HCT116 (cell line): ENCODE measurements around the gene RAPH1. TPM values are rescaled to one million over a fixed set of nuclear protein-coding genes. Genes with fewer than 3 reads are reported as not detected.

ENCODE experiments used
- ATAC-seq: fragments of 200-7000 bp; cut with Tn5 transposase; 2 replicates; pipeline ENCODE4 v1.9.1; 2020; ENCODE audit warnings: mild to moderate bottlenecking, moderate library complexity
- BruUV-seq: library from RNA; stranded (reverse); fragments of 400-500 nt; replicated peaks from 2 replicates; lab custom pipeline; 2021; lab: Mats Ljungman, UMichigan
- CTCF ChIA-PET: fragments of 300-600 bp; sonication (Branson Sonifier 250); formaldehyde crosslinking; loops from one replicate; lab custom pipeline; 2021; ENCODE audit warnings: antibody characterized with exemption; lab: Charles Lee
- POLR2A ChIA-PET: fragments of 300-600, 350-600 bp; sonication (Branson Sonifier 250); formaldehyde crosslinking; loops from one replicate; lab custom pipeline; 2021; ENCODE audit warnings: antibody characterized with exemption; lab: Charles Lee
- RAD21 ChIA-PET, 2 experiments: fragments of 300-600 bp; sonication (Branson Sonifier 250); formaldehyde crosslinking; loops; one replicate each; lab custom pipeline; 2023; ENCODE audit warnings: low total read pairs in 2 of 2; ENCODE audit not compliant: uncharacterized antibody in 2 of 2, unreplicated experiment in 2 of 2, low non-redundant PET in 1 of 2; lab: Charles Lee
- DNase-seq: peaks from one replicate; pipeline ENCODE4 v3.0.0-alpha.2; 2010; ENCODE audit warnings: low read depth, low spot score
- H2AFZ ChIP-seq: fragments of 200-600 bp; shearing (Covaris generic), sonication (generic); 2 replicates; pipeline ENCODE4 v1.6.1; 2017; ENCODE audit warnings: low read depth, mixed run types, mixed read lengths, antibody characterized with exemption, low read length; ENCODE audit not compliant: poor library complexity, severe bottlenecking
- H3K27ac ChIP-seq: 2 replicates; pipeline ENCODE4 v1.5.1; 2012; ENCODE audit warnings: low read depth, low read length
- H3K27me3 ChIP-seq: fragments of 200-600 bp; sonication (generic); 2 replicates; pipeline ENCODE4 v1.6.1; 2016; ENCODE audit warnings: mixed run types, low read length, mixed read lengths; ENCODE audit not compliant: insufficient read depth
- H3K36me3 ChIP-seq, 2 experiments: fragments of 200-500 bp in 1 of 2; fragments of 200-600 bp in 1 of 2; sonication (Bioruptor generic) in 1 of 2; sonication (generic) in 1 of 2; 2 replicates each; pipeline versions ENCODE4 v1.5.1 to v1.6.1; 2014 to 2016; ENCODE audit warnings: low read length in 2 of 2, inconsistent platforms in 1 of 2, mixed read lengths in 1 of 2, mixed run types in 1 of 2; ENCODE audit not compliant: insufficient read depth in 2 of 2, control insufficient read depth in 1 of 2
- H3K4me1 ChIP-seq, 2 experiments: fragments of 200-600 bp in 1 of 2; sonication (generic) in 1 of 2; 2 replicates each; pipeline versions ENCODE4 v1.5.1 to v1.6.1; 2012 to 2017; ENCODE audit warnings: low read length in 2 of 2, inconsistent platforms in 1 of 2, mild to moderate bottlenecking in 1 of 2, mixed read lengths in 1 of 2, mixed run types in 1 of 2, moderate library complexity in 1 of 2; ENCODE audit not compliant: insufficient read depth in 2 of 2, control insufficient read depth in 1 of 2
- H3K4me2 ChIP-seq: fragments of 200-600 bp; sonication (generic); 2 replicates; pipeline ENCODE4 v1.6.1; 2017; ENCODE audit warnings: mixed run types, low read length, mixed read lengths
- H3K4me3 ChIP-seq, 2 experiments: fragments of 200-600 bp in 1 of 2; sonication (generic) in 1 of 2; replicated peaks in 1 of 2; 2 replicates each; pipeline ENCODE4 v1.5.1; 2011 to 2016; ENCODE audit warnings: low read length in 2 of 2, control low read depth in 1 of 2, low read depth in 1 of 2, mild to moderate bottlenecking in 1 of 2, mixed read lengths in 1 of 2, mixed run types in 1 of 2
- H3K79me2 ChIP-seq: fragments of 200-600 bp; sonication (generic); 2 replicates; pipeline ENCODE4 v1.6.1; 2017; ENCODE audit warnings: mild to moderate bottlenecking, mixed run types, low read length, moderate library complexity, mixed read lengths; ENCODE audit not compliant: insufficient read depth
- H3K9ac ChIP-seq: fragments of 200-600 bp; sonication (generic); 2 replicates; pipeline ENCODE4 v1.6.1; 2016; ENCODE audit warnings: low read length, mixed read lengths
- H3K9me2 ChIP-seq: fragments of 200-600 bp; sonication (generic), shearing (Covaris generic); 2 replicates; pipeline ENCODE4 v1.6.1; 2017; ENCODE audit warnings: mixed run types, mild to moderate bottlenecking, moderate library complexity; ENCODE audit not compliant: insufficient read depth
- H3K9me3 ChIP-seq, 2 experiments: fragments of 200-500 bp in 1 of 2; fragments of 200-600 bp in 1 of 2; sonication (Bioruptor generic) in 1 of 2; sonication (generic) in 1 of 2; 2 replicates each; pipeline ENCODE4 v1.6.1; 2014 to 2017; ENCODE audit warnings: low read length in 2 of 2, mixed read lengths in 2 of 2, inconsistent platforms in 1 of 2, low read depth in 1 of 2, mild to moderate bottlenecking in 1 of 2, mixed run types in 1 of 2, moderate library complexity in 1 of 2; ENCODE audit not compliant: control insufficient read depth in 1 of 2, insufficient read depth in 1 of 2
- H4K20me1 ChIP-seq: fragments of 200-600 bp; sonication (generic), shearing (Covaris generic); 2 replicates; pipeline ENCODE4 v1.6.1; 2017; ENCODE audit warnings: mixed run types, mild to moderate bottlenecking, moderate library complexity; ENCODE audit not compliant: insufficient read depth
- CBX3 ChIP-seq: IDR thresholded peaks from 2 replicates; pipeline ENCODE4 v1.6.1; 2012; ENCODE audit warnings: low read depth
- CEBPB ChIP-seq: IDR thresholded peaks from 2 replicates; pipeline ENCODE4 v1.6.1; 2012; ENCODE audit warnings: low read depth
- EGR1 ChIP-seq: IDR thresholded peaks from 2 replicates; pipeline ENCODE4 v1.6.1; 2012; ENCODE audit warnings: low read depth
- ELF1 ChIP-seq: IDR thresholded peaks from 2 replicates; pipeline ENCODE4 v1.6.1; 2012; ENCODE audit warnings: low read depth, borderline replicate concordance
- EZH2 ChIP-seq: fragments of 200-600 bp; sonication (generic); IDR thresholded peaks from 2 replicates; pipeline ENCODE4 v1.6.1; 2017; ENCODE audit warnings: antibody characterized with exemption, mixed run types
- EZH2phosphoT487 ChIP-seq: fragments of 200-600 bp; IDR thresholded peaks from 2 replicates; pipeline ENCODE4 v1.6.1; 2018; ENCODE audit warnings: antibody characterized with exemption, borderline replicate concordance
- FOSL1 ChIP-seq: IDR thresholded peaks from 2 replicates; pipeline ENCODE4 v1.6.1; 2012; ENCODE audit warnings: low read depth
- JUND ChIP-seq: IDR thresholded peaks from 2 replicates; pipeline ENCODE4 v1.6.1; 2012
- POLR2AphosphoS5 ChIP-seq: IDR thresholded peaks from 2 replicates; pipeline ENCODE4 v1.6.1; 2011; ENCODE audit warnings: mild to moderate bottlenecking, low read depth, low read length, moderate library complexity
- SIN3A ChIP-seq: IDR thresholded peaks from 2 replicates; pipeline ENCODE4 v1.6.1; 2012; ENCODE audit warnings: low read depth
- SP1 ChIP-seq: IDR thresholded peaks from 2 replicates; pipeline ENCODE4 v1.6.1; 2012; ENCODE audit warnings: low read depth
- SRF ChIP-seq: IDR thresholded peaks from 2 replicates; pipeline ENCODE4 v1.6.1; 2012; ENCODE audit warnings: low read depth
- TCF7L2 ChIP-seq: IDR thresholded peaks from 2 replicates; pipeline ENCODE4 v1.7.0; 2011; ENCODE audit warnings: borderline replicate concordance, inconsistent platforms; ENCODE audit not compliant: insufficient read depth, insufficient read length; ENCODE audit errors: extremely low read depth
- YY1 ChIP-seq: IDR thresholded peaks from 2 replicates; pipeline ENCODE4 v1.6.1; 2011; ENCODE audit warnings: low read length, low read depth, moderate library complexity, mild to moderate bottlenecking; ENCODE audit not compliant: insufficient replicate concordance; ENCODE audit errors: extremely low read depth
- ZFX ChIP-seq: fragments of 450-650 bp; IDR thresholded peaks from 2 replicates; pipeline ENCODE4 v1.6.1; 2017
- ZNF274 ChIP-seq: fragments of 200-500 bp; sonication (Bioruptor generic); IDR thresholded peaks from 2 replicates; pipeline ENCODE4 v1.6.1; 2014; ENCODE audit warnings: mild to moderate bottlenecking, low read depth, low read length, inconsistent platforms
- intact Hi-C: fragments of 100-400 bp; cut with micrococcal nuclease; formaldehyde crosslinking; loops from 2 replicates; pipeline ENCODE4 v1.10.0; 2022
- total RNA-seq: library from RNA; stranded (reverse); gene quantifications from one replicate; pipeline ENCODE4 v1.2.1, GENCODE V29; 2021; ENCODE audit not compliant: unreplicated experiment
- TF ChIP-seq, protein P1 (sequence below): IDR thresholded peaks from 2 replicates; pipeline ENCODE4 v1.6.1; 2011; ENCODE audit warnings: mild to moderate bottlenecking, low read length, moderate library complexity; ENCODE audit not compliant: insufficient replicate concordance; ENCODE audit errors: extremely low read depth
- TF ChIP-seq, protein P2 (sequence below): IDR thresholded peaks from 2 replicates; pipeline ENCODE4 v1.6.1; 2012
- TF ChIP-seq, protein P3 (sequence below): IDR thresholded peaks from 2 replicates; pipeline ENCODE4 v1.6.1; 2012
- TF ChIP-seq, protein P4 (sequence below): IDR thresholded peaks from 2 replicates; pipeline ENCODE4 v1.6.1; 2012; ENCODE audit warnings: low read depth

RAPH1 gene
- total RNA-seq, 1 experiment from 2014 or later: 22.3 TPM

DNA sequence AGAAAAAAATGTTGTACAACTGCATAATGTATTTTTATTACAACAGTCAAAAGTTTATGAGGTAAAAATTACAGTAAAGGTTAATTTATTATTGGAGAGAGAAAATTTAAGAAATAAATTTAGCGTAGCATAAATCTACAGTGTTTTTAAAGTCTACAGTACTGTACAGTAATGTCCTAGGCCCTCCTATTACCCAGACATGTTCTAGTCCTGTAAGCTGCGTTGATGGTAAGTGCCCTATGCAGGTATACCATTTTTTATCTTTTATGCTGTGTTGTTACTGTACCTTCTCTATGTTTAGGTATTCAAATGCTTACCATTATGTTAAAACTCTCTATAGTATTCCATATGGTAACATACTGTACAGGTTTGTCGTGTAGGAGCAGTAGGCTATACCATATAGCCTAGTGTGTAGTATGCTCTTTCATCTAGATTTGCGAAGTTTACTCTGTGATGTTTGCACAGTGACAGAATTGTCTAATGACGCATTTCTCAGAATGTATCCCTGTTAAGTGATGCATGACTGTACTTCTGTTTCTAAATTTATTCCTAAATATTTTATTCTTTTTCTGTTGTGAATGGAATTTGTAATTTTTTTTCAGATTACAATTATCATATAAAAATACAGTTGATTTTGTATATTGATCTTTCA, 182.4 kb downstream of the RAPH1 start:
- H3K9me3 ChIP-seq: no peaks in the 10 kb centered on the region; a peak in 1 of 4 replicates
- no peaks in the 10 kb centered on the region for H3K27me3 ChIP-seq
- H3K9ac ChIP-seq: no peak overlapping the region
- ChIA-PET POLR2A (no interaction called here), CTCF (no interaction called here), RAD21 (no interaction called here)
- no peak overlapping the region for H3K4me2 ChIP-seq
- intact Hi-C loops: no loop called here
- no TSS peak for BruUV-seq
- H3K36me3 ChIP-seq: peaks cover 0 to 2% of the 10 kb centered on the region in 2 experiments; a peak in 1 of 4 replicates
- no peaks in the 10 kb centered on the region for H3K4me1 ChIP-seq
- ATAC-seq: no peak
- H4K20me1 ChIP-seq: no peaks in the 10 kb centered on the region
- no peaks in the 10 kb centered on the region for H3K9me2 ChIP-seq
- no peak overlapping the region for H2AFZ ChIP-seq
- peaks cover 82% of the 10 kb centered on the region for H3K79me2 ChIP-seq
- DNase-seq: no peak
- TF ChIP-seq ZFX (no peak), EZH2 (no peak), JUND (no peak), ZNF274 (no peak), EZH2phosphoT487 (no peak), FOSL1 (no peak), POLR2AphosphoS5 (no peak), CBX3 (no peak), YY1 (no peak), SP1 (no peak), TCF7L2 (no peak), SRF (no peak), ELF1 (no peak), SIN3A (no peak), EGR1 (no peak), CEBPB (no peak)
- TF ChIP-seq, protein P1, sequence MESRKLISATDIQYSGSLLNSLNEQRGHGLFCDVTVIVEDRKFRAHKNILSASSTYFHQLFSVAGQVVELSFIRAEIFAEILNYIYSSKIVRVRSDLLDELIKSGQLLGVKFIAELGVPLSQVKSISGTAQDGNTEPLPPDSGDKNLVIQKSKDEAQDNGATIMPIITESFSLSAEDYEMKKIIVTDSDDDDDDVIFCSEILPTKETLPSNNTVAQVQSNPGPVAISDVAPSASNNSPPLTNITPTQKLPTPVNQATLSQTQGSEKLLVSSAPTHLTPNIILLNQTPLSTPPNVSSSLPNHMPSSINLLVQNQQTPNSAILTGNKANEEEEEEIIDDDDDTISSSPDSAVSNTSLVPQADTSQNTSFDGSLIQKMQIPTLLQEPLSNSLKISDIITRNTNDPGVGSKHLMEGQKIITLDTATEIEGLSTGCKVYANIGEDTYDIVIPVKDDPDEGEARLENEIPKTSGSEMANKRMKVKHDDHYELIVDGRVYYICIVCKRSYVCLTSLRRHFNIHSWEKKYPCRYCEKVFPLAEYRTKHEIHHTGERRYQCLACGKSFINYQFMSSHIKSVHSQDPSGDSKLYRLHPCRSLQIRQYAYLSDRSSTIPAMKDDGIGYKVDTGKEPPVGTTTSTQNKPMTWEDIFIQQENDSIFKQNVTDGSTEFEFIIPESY: no peak
- TF ChIP-seq, protein P2, sequence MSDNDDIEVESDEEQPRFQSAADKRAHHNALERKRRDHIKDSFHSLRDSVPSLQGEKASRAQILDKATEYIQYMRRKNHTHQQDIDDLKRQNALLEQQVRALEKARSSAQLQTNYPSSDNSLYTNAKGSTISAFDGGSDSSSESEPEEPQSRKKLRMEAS: no peak
- TF ChIP-seq, protein P3, sequence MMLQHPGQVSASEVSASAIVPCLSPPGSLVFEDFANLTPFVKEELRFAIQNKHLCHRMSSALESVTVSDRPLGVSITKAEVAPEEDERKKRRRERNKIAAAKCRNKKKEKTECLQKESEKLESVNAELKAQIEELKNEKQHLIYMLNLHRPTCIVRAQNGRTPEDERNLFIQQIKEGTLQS: no peak
- TF ChIP-seq, protein P4, sequence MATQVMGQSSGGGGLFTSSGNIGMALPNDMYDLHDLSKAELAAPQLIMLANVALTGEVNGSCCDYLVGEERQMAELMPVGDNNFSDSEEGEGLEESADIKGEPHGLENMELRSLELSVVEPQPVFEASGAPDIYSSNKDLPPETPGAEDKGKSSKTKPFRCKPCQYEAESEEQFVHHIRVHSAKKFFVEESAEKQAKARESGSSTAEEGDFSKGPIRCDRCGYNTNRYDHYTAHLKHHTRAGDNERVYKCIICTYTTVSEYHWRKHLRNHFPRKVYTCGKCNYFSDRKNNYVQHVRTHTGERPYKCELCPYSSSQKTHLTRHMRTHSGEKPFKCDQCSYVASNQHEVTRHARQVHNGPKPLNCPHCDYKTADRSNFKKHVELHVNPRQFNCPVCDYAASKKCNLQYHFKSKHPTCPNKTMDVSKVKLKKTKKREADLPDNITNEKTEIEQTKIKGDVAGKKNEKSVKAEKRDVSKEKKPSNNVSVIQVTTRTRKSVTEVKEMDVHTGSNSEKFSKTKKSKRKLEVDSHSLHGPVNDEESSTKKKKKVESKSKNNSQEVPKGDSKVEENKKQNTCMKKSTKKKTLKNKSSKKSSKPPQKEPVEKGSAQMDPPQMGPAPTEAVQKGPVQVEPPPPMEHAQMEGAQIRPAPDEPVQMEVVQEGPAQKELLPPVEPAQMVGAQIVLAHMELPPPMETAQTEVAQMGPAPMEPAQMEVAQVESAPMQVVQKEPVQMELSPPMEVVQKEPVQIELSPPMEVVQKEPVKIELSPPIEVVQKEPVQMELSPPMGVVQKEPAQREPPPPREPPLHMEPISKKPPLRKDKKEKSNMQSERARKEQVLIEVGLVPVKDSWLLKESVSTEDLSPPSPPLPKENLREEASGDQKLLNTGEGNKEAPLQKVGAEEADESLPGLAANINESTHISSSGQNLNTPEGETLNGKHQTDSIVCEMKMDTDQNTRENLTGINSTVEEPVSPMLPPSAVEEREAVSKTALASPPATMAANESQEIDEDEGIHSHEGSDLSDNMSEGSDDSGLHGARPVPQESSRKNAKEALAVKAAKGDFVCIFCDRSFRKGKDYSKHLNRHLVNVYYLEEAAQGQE: no peak
- no peak overlapping the region for H3K4me3 ChIP-seq
- no peak overlapping the region for H3K27ac ChIP-seq
